Esophagus muscularis mucosa (tissue), 4 donors: Measurements from ENCODE around the gene NRROS. TPM values are rescaled to one million over a fixed set of nuclear protein-coding genes. Genes with fewer than 3 reads are reported as not detected.

ENCODE experiments used
- DNase-seq: peaks from one replicate; pipeline ENCODE4 v3.0.0-alpha.2; 2017; ENCODE audit errors: extremely low spot score
- H3K27ac ChIP-seq, 4 donors: fragments of 200-600 bp; sonication (generic); replicated peaks in 1 of 4; 1 replicate in 3 of 4; 2 replicates in 1 of 4; pipeline ENCODE4 v1.5.1; 2016 to 2019; ENCODE audit warnings: mild to moderate bottlenecking in 1 of 4
- H3K27me3 ChIP-seq, 4 donors: fragments of 200-600 bp; sonication (generic); one replicate each; pipeline versions ENCODE4 v1.5.1 to v1.6.0; 2016 to 2019
- H3K36me3 ChIP-seq, 4 donors: fragments of 200-600 bp; sonication (generic); one replicate each; pipeline ENCODE4 v1.5.1; 2016 to 2019
- H3K4me1 ChIP-seq, 4 donors: fragments of 200-600 bp; sonication (generic); one replicate each; pipeline ENCODE4 v1.5.1; 2016 to 2019
- H3K4me3 ChIP-seq, 4 donors: fragments of 200-600 bp; sonication (generic); 1 replicate in 2 of 4; 2 replicates in 2 of 4; pipeline ENCODE4 v1.5.1; 2016 to 2019; ENCODE audit warnings: mild to moderate bottlenecking in 4 of 4, moderate library complexity in 1 of 4
- H3K9me3 ChIP-seq, 4 donors: fragments of 200-600 bp; sonication (generic); 1 replicate in 3 of 4; 2 replicates in 1 of 4; pipeline ENCODE4 v1.5.1; 2016 to 2019
- EP300 ChIP-seq: sonication (generic); formaldehyde crosslinking; IDR thresholded peaks from one replicate; pipeline ENCODE4 v1.6.1; 2017; ENCODE audit warnings: antibody characterized with exemption
- POLR2A ChIP-seq: fragments of 450-650 bp; IDR thresholded peaks from one replicate; pipeline ENCODE4 v1.6.1; 2017; ENCODE audit warnings: antibody characterized with exemption, moderate library complexity, mild to moderate bottlenecking, low read depth
- POLR2AphosphoS5 ChIP-seq, 2 donors: sonication (generic); formaldehyde crosslinking; IDR thresholded peaks; one replicate each; pipeline ENCODE4 v1.6.1; 2017; ENCODE audit warnings: antibody characterized with exemption in 2 of 2
- WGBS: methylation state at CpG from one replicate; pipeline ENCODE4 v1.1.5; 2018; 5-methylcytosine and 5-hydroxymethylcytosine counted together
- intact Hi-C: fragments of 100-400 bp; cut with DNase I; formaldehyde crosslinking; loops from one replicate; pipeline ENCODE4 v1.15.1; 2023
- total RNA-seq, 4 donors: library from RNA; depleted of rRNA; stranded (reverse); fragments of >200 nt; gene quantifications; one replicate each; pipeline versions ENCODE4 v1.1.0 to v1.2.1, GENCODE V29; 2016
- TF ChIP-seq, protein P1 (sequence below), 3 experiments: fragments of 200-600 bp in 2 of 3; fragments of 450-650 bp in 1 of 3; sonication (generic) in 2 of 3; IDR thresholded peaks; one replicate each; pipeline ENCODE4 v1.5.1; 2017 to 2019; ENCODE audit warnings: antibody characterized with exemption in 3 of 3, mild to moderate bottlenecking in 2 of 3, moderate library complexity in 1 of 3

The NRROS gene
- total RNA-seq, 4 donors from 2014 or later, result 6.2 to 8.5 (median 7.3) TPM

DNA sequence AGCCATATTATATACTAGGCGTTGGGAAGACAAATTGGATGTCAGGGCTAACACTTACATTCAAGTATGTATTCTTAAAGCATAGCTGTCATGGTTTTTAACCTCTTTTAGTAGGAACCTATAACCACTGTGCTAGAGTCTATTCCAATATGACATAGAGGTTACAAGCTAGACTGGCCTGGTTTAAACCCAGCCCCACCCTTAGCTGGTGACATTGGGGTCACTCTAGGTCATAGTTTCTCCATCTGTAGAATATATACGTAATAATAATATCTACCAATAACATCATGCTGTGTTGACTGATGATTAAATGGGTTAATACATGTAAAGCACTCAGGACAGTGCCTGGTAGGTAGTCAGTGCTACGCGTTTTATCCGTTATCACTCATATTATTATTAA is 16.7 kb downstream of the NRROS start:
- 93% methylated on average over 5 of the region's 5 CpGs for WGBS
- TF ChIP-seq, protein P1, sequence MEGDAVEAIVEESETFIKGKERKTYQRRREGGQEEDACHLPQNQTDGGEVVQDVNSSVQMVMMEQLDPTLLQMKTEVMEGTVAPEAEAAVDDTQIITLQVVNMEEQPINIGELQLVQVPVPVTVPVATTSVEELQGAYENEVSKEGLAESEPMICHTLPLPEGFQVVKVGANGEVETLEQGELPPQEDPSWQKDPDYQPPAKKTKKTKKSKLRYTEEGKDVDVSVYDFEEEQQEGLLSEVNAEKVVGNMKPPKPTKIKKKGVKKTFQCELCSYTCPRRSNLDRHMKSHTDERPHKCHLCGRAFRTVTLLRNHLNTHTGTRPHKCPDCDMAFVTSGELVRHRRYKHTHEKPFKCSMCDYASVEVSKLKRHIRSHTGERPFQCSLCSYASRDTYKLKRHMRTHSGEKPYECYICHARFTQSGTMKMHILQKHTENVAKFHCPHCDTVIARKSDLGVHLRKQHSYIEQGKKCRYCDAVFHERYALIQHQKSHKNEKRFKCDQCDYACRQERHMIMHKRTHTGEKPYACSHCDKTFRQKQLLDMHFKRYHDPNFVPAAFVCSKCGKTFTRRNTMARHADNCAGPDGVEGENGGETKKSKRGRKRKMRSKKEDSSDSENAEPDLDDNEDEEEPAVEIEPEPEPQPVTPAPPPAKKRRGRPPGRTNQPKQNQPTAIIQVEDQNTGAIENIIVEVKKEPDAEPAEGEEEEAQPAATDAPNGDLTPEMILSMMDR (IDR thresholded peaks at IDR 0.05), result no peak
- TF ChIP-seq EP300 (no peak), POLR2A (no peak), POLR2AphosphoS5 (IDR thresholded peaks at IDR 0.05) (no peak)
- intact Hi-C loops, result no loop called here

DNA sequence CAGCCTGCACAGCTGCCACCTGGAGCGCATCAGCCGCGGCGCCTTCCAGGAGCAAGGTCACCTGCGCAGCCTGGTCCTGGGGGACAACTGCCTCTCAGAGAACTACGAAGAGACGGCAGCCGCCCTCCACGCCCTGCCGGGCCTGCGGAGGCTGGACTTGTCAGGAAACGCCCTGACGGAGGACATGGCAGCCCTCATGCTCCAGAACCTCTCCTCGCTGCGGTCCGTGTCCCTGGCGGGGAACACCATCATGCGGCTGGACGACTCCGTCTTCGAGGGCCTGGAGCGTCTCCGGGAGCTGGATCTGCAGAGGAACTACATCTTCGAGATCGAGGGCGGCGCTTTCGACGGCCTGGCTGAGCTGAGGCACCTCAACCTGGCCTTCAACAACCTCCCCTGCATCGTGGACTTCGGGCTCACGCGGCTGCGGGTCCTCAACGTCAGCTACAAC is 20.4 kb downstream of the NRROS start:
- no peak overlapping the region for H3K27ac ChIP-seq
- 95% methylated on average over 22 of the region's 35 CpGs for WGBS
- peaks cover 16 to 32% (median 21%) of the 10 kb centered on the region in 4 donors for H3K36me3 ChIP-seq
- DNase-seq, result no peak
- TF ChIP-seq POLR2AphosphoS5 (IDR thresholded peaks at IDR 0.05) (no peak), POLR2A (no peak), EP300 (no peak)
- TF ChIP-seq, protein P1 (IDR thresholded peaks at IDR 0.05), result no peak
- H3K9me3 ChIP-seq, result no peaks in the 10 kb centered on the region
- no peak overlapping the region for H3K4me3 ChIP-seq
- no peaks in the 10 kb centered on the region for H3K27me3 ChIP-seq
- no peaks in the 10 kb centered on the region for H3K4me1 ChIP-seq
- intact Hi-C loops, result no loop called here

More for the DNA sequence above, 16.7 kb downstream of the NRROS start:
- Histone ChIP-seq H3K4me1 (peaks cover 8 to 21% (median 15%) of the 10 kb centered on the region in 4 donors), H3K27ac (no peak overlapping the region), H3K9me3 (no peaks in the 10 kb centered on the region), H3K27me3 (no peaks in the 10 kb centered on the region), H3K36me3 (peaks cover 16 to 38% (median 24%) of the 10 kb centered on the region in 4 donors), H3K4me3 (no peak overlapping the region)
- no peak for DNase-seq

DNA sequence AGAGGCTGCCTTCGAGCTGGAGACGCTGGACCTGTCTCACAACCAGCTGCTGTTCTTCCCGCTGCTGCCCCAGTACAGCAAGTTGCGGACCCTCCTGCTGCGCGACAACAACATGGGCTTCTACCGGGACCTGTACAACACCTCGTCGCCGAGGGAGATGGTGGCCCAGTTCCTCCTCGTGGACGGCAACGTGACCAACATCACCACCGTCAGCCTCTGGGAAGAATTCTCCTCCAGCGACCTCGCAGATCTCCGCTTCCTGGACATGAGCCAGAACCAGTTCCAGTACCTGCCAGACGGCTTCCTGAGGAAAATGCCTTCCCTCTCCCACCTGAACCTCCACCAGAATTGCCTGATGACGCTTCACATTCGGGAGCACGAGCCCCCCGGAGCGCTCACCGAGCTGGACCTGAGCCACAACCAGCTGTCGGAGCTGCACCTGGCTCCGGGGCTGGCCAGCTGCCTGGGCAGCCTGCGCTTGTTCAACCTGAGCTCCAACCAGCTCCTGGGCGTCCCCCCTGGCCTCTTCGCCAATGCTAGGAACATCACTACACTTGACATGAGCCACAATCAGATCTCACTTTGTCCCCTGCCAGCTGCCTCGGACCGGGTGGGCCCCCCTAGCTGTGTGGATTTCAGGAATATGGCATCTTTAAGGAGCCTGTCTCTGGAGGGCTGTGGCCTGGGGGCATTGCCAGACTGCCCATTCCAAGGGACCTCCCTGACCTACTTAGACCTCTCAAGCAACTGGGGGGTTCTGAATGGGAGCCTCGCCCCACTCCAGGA is 21.1 kb downstream of the NRROS start:
- Histone ChIP-seq H3K4me3 (no peak overlapping the region), H3K9me3 (no peaks in the 10 kb centered on the region), H3K27ac (no peak overlapping the region), H3K36me3 (peaks cover 13 to 26% (median 16%) of the 10 kb centered on the region in 4 donors), H3K4me1 (no peaks in the 10 kb centered on the region), H3K27me3 (no peaks in the 10 kb centered on the region)
- WGBS, result 88% methylated on average over 22 of the region's 32 CpGs
- no peak for TF ChIP-seq EP300
- TF ChIP-seq, protein P1 (IDR thresholded peaks at IDR 0.05), result no peak
- no peak for TF ChIP-seq POLR2AphosphoS5 (IDR thresholded peaks at IDR 0.05)
- TF ChIP-seq POLR2A, result no peak
- no peak for DNase-seq
- intact Hi-C loops, result no loop called here

DNA sequence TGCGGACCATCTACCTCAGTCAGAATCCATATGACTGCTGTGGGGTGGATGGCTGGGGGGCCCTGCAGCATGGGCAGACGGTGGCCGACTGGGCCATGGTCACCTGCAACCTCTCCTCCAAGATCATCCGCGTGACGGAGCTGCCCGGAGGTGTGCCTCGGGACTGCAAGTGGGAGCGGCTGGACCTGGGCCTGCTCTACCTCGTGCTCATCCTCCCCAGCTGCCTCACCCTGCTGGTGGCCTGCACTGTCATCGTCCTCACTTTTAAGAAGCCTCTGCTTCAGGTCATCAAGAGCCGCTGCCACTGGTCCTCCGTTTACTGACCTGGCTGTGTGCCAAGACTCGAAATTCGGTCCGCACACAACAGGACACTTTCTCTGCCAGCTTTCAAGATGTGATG is 21.9 kb downstream of the NRROS start:
- DNase-seq, result no peak
- TF ChIP-seq POLR2AphosphoS5 (IDR thresholded peaks at IDR 0.05) (no peak), POLR2A (no peak), EP300 (no peak)
- TF ChIP-seq, protein P1 (IDR thresholded peaks at IDR 0.05), result no peak
- Histone ChIP-seq H3K4me3 (no peak overlapping the region), H3K36me3 (peaks cover 7 to 19% (median 9%) of the 10 kb centered on the region in 4 donors), H3K27ac (no peak overlapping the region), H3K4me1 (no peaks in the 10 kb centered on the region), H3K9me3 (no peaks in the 10 kb centered on the region), H3K27me3 (no peaks in the 10 kb centered on the region)
- WGBS, result 75% methylated on average over 9 of the region's 16 CpGs
- intact Hi-C loops, result no loop called here
